ENCODE measurements around the gene GPR42.

DNA sequence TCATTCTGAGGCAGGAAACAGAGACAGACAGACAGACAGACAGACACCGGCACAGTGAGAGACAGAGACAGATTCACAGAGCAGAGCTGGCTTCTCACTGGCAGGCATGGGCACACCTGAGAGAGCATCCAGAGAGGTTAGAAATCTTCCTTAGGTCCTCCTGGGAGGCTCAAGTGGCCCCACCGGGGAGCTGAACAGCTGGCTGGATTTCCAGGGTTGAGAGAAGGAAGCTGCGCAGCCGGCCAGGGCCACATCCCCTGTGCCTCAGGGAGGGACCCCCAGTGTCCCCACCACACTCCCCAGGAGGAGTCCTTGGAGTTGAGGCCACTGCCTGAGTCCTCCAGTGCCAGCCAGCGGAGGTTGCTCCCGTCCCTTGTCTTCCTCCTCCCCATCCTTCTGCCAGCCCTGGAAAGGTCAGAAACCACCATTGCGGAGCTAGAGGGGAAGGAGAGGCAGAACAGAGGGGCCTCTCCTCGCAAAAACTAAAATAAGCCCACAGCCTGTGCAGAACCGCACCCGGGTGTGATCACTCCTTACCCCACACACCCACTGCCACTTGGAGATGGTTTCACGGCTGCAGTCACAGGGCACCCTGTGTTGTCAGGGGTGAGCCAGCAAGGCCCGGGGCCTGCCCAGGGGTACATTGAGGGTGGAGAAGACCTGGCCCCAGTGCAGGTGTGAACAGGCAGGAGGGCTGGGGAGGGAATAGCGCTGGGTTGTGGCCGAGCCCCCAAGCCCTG, 8.4 kb upstream of the GPR42 start:
- no peak for TF ChIP-seq POLR2A (IDR thresholded peaks at IDR 0.05)
- TF ChIP-seq, protein P1, sequence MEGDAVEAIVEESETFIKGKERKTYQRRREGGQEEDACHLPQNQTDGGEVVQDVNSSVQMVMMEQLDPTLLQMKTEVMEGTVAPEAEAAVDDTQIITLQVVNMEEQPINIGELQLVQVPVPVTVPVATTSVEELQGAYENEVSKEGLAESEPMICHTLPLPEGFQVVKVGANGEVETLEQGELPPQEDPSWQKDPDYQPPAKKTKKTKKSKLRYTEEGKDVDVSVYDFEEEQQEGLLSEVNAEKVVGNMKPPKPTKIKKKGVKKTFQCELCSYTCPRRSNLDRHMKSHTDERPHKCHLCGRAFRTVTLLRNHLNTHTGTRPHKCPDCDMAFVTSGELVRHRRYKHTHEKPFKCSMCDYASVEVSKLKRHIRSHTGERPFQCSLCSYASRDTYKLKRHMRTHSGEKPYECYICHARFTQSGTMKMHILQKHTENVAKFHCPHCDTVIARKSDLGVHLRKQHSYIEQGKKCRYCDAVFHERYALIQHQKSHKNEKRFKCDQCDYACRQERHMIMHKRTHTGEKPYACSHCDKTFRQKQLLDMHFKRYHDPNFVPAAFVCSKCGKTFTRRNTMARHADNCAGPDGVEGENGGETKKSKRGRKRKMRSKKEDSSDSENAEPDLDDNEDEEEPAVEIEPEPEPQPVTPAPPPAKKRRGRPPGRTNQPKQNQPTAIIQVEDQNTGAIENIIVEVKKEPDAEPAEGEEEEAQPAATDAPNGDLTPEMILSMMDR (IDR thresholded peaks at IDR 0.05), result no peak
